NCI-H2107 treated with DMSO at 0.1 percent for 48 hours (cell line): ENCODE measurements around the gene SAMD8.

Source experiments
- DNase-seq: peaks from one replicate; lab custom pipeline; 2025; ENCODE audit not compliant: unreplicated experiment; lab: John Stamatoyannopoulos, UW

SAMD8 gene

GRCh38 chr10:75084834-75085384 lies 26.5 kb upstream of the SAMD8 start:
- DNase-seq, result no peak

- DNase-seq, result no peak
Measured at GRCh38 chr10:75086278-75086934, 25.1 kb upstream of the SAMD8 start.

DNA sequence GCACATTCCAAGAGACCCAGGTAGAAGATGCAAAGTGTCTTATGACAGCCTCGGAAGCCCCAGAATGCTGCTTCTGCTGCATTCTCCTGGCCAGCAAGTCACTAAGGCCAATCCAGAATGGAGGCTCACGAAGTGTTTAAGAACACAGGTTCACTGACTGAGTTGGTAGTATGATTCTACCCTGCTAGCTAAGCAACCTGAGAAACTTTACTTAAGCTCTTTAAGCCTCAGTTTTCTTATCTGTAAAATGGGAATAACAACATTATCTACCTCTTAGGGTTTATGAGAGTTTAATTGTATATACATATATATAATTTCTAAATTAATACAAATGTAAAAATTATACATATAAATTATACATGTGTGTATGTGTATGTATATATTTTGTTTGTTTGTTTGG lies 22.8 kb upstream of the SAMD8 start:
- no peak for DNase-seq

- no peak for DNase-seq
Measured at GRCh38 chr10:75089634-75090033, 21.8 kb upstream of the SAMD8 start.

DNA sequence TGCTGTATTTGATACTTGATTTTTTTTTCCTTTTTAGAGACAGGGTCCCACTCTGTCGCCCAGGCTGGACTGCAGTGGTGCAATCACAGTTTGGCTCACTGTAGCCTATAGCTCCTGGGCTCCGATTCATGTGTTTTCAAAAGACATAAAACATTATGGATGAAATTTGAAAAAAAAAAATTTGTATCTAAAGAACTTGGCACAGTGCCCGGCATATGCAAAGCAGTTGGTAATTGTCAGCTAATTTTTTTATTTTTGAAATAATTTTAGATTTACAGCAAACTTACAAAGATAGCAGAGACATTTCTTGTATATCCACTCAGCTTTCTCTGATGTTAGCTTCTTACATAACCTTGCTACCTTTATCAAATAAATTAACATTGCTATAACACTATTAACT lies 20.3 kb upstream of the SAMD8 start:
- no peak for DNase-seq

- DNase-seq, result no peak
Measured at GRCh38 chr10:75094465-75094864, 17.0 kb upstream of the SAMD8 start.

- no peak for DNase-seq
Measured at GRCh38 chr10:75095631-75096030, 15.8 kb upstream of the SAMD8 start.

DNA sequence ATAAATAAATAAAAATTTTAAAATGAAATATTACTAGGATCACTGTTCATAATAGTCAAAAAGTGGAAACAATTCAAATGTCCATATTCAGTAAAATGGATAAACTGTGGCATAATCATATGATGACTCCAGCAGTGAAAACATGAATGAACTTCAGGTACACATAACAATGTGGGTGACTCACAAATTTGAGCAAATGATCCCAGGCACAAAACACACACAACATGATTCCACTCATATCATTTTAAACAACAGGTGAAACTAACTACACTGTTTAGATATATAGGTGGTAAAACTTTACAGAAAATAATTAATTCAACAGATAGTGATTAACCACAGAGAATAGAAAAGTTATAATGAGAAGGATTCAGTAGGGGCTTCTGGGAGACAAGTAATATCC lies 14.7 kb upstream of the SAMD8 start:
- DNase-seq, result no peak

- DNase-seq, result peak; percentile 35
Measured at GRCh38 chr10:75097666-75098285, 13.7 kb upstream of the SAMD8 start.

GRCh38 chr10:75098902-75099673 lies 12.4 kb upstream of the SAMD8 start:
- no peak for DNase-seq

- DNase-seq, result no peak
Measured at GRCh38 chr10:75099952-75100763, 11.3 kb upstream of the SAMD8 start.

DNA sequence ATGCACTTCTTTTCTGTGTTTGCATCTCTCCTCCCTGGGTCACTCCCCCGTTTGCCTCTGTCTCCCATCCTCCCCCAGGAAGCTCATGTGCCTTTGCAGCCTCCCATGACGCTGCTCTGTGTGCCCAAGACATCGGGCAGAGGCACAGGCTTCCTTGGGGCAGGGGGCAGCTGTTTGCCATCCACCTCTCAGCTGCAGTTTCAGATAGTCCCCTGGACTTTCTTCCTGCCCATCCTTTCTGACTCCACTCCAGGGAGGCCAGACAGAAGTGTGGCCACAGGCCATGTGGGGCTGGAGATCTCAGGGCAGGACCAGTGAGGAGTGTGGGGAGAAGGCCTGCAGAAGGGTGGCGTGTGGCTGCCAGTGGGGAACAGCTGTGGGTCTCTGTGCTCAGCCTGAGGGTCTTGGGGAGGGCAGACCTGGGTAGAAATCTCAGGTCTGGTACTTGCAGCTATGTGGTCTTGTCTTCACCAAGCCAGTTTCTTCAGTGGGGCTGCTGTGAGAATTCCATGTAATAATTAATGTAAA lies 10.6 kb upstream of the SAMD8 start:
- DNase-seq, result no peak

GRCh38 chr10:75101416-75102251 lies 9.8 kb upstream of the SAMD8 start:
- DNase-seq, result no peak

DNA sequence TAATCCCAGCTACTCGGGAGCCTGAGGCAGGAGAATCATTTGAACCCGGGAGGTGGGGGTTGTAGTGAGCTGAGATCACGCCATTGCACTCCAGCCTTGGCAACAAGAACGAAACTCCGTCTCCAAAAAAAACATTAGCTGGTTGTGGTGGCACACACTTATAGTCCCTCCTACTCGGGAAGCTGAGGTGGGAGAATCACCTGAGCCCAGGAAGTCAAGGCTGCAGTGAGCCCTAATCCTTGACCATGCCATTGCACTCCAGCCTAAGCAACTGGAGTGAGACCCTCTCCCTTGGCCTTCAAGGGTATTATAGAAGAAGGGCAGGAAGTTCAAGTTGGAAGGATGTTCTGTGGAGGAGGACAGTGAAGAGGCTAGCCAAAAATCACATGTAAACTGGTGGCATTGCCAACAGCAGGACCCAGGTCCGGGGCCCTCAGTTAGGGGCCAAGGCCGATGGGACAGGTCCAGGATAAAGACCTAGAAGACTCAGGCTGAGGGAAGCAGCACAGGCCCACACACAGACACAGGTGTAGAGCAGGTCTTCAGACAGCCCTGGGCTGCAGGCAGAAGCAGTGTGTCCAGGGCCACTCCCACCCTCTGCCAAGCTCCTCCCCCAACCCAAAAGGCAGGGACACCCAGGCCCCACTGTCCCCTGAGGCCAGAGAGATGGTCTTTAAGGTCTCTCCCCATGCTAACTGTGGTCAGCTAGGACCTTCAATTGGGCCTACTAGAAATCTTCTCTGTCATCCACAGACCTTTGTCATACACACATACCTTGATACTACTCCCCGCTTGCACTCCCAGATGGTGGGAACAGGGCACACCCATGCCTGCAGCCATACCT lies 8.4 kb upstream of the SAMD8 start:
- no peak for DNase-seq

DNA sequence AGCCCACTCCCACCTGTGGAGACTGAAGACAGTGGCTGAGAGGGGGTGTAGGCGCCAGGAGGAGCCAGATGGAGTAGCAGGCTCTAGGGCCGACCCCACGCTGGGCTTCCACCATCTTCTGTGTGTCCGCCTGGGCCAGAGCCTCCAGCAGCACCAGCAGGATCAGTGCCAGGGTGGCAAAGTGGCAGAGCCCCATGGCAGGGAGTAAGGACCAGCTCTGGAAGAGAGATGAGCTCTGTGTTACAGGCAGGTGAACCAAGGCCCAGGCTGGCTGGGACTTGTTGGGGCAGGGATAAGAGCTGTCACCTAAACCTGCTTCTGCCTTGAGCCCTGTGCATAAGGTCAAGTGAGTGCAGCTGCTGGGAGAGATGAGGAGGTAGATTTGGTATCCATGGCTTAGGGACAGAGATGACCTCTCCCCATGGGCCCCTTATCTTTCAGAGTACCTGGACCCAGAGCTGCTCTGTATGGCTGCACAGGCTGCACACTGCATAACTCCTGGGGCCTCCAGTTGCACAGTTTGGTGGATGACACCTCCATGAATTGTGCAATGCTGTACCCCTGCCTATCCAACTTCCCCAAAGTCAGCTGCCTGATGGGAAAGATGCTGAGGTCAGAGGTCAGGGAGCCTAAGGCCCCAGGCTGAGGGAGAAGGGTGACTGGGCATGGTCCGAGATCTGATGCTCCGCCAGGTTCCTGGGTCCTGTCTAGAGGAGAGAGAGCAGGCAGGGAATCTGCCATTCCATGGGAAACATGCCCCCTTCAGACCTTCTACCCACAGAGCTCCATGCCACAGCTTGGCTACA lies 7.4 kb upstream of the SAMD8 start:
- no peak for DNase-seq

DNA sequence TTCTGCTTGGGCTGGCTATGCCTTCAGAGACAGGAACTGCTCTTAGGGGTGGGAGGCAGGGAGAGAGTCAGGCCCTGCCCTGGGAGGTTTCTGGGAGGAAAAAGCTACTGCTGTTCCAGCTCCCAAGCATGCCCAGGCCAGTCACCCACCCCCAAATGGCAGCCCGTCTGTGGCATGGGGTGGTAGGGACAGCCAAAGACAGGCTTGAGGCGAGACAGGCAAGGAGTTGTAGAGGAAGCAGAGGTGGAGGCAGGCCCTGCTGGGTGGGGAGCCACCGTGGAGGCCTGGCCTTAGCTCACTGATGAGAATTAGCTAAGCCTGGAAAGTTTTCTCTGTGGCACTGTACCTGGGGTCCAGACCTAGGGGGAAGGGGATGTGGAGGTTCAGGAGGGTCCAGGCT lies 6.6 kb upstream of the SAMD8 start:
- no peak for DNase-seq

DNA sequence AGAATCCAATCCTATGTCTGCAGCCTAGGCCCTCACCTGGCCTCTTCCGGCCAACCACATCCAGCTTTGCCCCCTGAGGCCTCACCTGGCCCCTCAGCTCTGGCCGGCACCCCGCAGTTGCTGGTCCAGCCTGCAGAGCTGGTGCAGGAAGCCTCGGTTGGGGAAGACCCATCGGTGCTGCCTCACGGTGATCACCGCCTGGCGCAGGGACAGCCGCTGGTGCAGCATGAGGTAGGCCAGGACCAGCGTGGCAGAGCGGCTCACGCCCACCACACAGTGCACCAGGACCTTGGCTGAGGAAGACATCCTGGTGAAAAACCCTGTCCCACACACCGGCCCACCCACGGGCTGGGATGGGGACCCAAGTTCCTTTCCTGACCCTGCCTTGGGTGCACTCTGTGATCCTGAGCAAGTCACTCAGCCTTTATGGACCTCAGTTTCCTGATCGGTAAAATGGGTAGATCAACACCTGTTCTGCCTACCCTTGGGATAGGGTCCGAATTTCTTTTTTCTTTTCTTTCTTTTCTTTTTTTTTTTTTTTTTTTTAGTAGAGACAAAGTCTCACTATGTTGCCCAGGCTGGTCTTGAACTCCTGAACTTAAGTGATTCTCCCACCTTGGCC lies 5.8 kb upstream of the SAMD8 start:
- no peak for DNase-seq

- DNase-seq, result no peak
Measured at GRCh38 chr10:75106242-75106641, 5.2 kb upstream of the SAMD8 start.
